Activated CD8-positive, alpha-beta T cell treated with anti-CD3 and anti-CD28 coated beads for 36 hours (primary cell): ENCODE data around the gene LRAT. TPM values are rescaled to one million over a fixed set of nuclear protein-coding genes. Genes with fewer than 3 reads are reported as not detected.

Experiments used
- ATAC-seq: fragments of 200-7000 bp; cut with Tn5 transposase; one replicate; pipeline ENCODE4 v1.10.0; 2021; ENCODE audit warnings: mild to moderate bottlenecking, moderate library complexity
- CTCF ChIA-PET: fragments of 350-600 bp; sonication (Branson Sonifier 250); formaldehyde crosslinking; loops from one replicate; lab custom pipeline; 2021; ENCODE audit warnings: antibody characterized with exemption; lab: Charles Lee
- POLR2A ChIA-PET: fragments of 350-600 bp; sonication (Branson Sonifier 250); formaldehyde crosslinking; loops from one replicate; lab custom pipeline; 2021; ENCODE audit warnings: antibody characterized with exemption; lab: Charles Lee
- DNase-seq: peaks from one replicate; pipeline ENCODE4 v3.0.0-alpha.2; 2020
- H3K27ac Mint-ChIP-seq: one replicate; pipeline ENCODE4 v1.8.0; 2021; ENCODE audit warnings: mild to moderate bottlenecking, mixed read lengths
- H3K27me3 Mint-ChIP-seq: one replicate; pipeline ENCODE4 v1.8.0; 2021; ENCODE audit warnings: mixed read lengths
- H3K36me3 Mint-ChIP-seq: one replicate; pipeline ENCODE4 v1.8.0; 2021; ENCODE audit warnings: low read depth, mixed read lengths
- H3K4me1 Mint-ChIP-seq: one replicate; pipeline ENCODE4 v1.8.0; 2021; ENCODE audit warnings: low read depth, mixed read lengths
- H3K4me3 Mint-ChIP-seq: one replicate; pipeline ENCODE4 v1.8.0; 2021; ENCODE audit warnings: mild to moderate bottlenecking, moderate library complexity, mixed read lengths
- H3K9me3 Mint-ChIP-seq: one replicate; pipeline ENCODE4 v1.8.0; 2021; ENCODE audit warnings: mixed read lengths
- CTCF ChIP-seq: fragments of 200-600 bp; IDR thresholded peaks from one replicate; pipeline ENCODE4 v1.8.0; 2022; ENCODE audit warnings: antibody characterized with exemption, mild to moderate bottlenecking
- intact Hi-C: fragments of 100-400 bp; cut with micrococcal nuclease; formaldehyde crosslinking; loops from one replicate; pipeline ENCODE4 v1.10.0; 2022
- total RNA-seq, 2 experiments: library from RNA; stranded (reverse); gene quantifications; one replicate each; pipeline ENCODE4 v1.2.3, GENCODE V29; 2021

Gene LRAT
- total RNA-seq, 2 experiments from 2014 or later: not detected

- no peak overlapping the region for H3K27ac Mint-ChIP-seq
- TF ChIP-seq CTCF: no peak
- no peaks in the 10 kb centered on the region for H3K36me3 Mint-ChIP-seq
- ChIA-PET CTCF (no interaction called here), POLR2A (no interaction called here)
- peaks cover 11% of the 10 kb centered on the region for H3K4me1 Mint-ChIP-seq
- DNase-seq (no peak), ATAC-seq (no peak)
- H3K9me3 Mint-ChIP-seq: no peaks in the 10 kb centered on the region
- peaks cover 43% of the 10 kb centered on the region for H3K27me3 Mint-ChIP-seq
- intact Hi-C loops: no loop called here
- no peak overlapping the region for H3K4me3 Mint-ChIP-seq
Observed at GRCh38 chr4:154739111-154739510, 4.7 kb upstream of the LRAT start.

GRCh38 chr4:154740462-154740861 is 3.3 kb upstream of the LRAT start:
- H3K27me3 Mint-ChIP-seq: peaks cover 52% of the 10 kb centered on the region
- POLR2A ChIA-PET: no interaction called here

GRCh38 chr4:154741131-154741665 is 2.6 kb upstream of the LRAT start:
- CTCF ChIA-PET: no interaction called here

More at GRCh38 chr4:154740462-154740861, 3.3 kb upstream of the LRAT start:
- no peak overlapping the region for H3K27ac Mint-ChIP-seq
- H3K4me1 Mint-ChIP-seq: peaks cover 11% of the 10 kb centered on the region
- no peaks in the 10 kb centered on the region for H3K9me3 Mint-ChIP-seq
- intact Hi-C loops: no loop called here
- no peak for DNase-seq
- CTCF ChIA-PET: no interaction called here
- no peak for TF ChIP-seq CTCF
- no peak for ATAC-seq
- H3K4me3 Mint-ChIP-seq: no peak overlapping the region
- no peaks in the 10 kb centered on the region for H3K36me3 Mint-ChIP-seq

GRCh38 chr4:154741922-154742850 is 1.6 kb upstream of the LRAT start:
- no peaks in the 10 kb centered on the region for H3K36me3 Mint-ChIP-seq
- ChIA-PET POLR2A (no interaction called here), CTCF (no interaction called here)
- peaks cover 55% of the 10 kb centered on the region for H3K27me3 Mint-ChIP-seq
- DNase-seq: peak; percentile 7
- intact Hi-C loops: no loop called here
- H3K4me1 Mint-ChIP-seq: peaks cover 11% of the 10 kb centered on the region
- H3K27ac Mint-ChIP-seq: no peak overlapping the region
- no peak for ATAC-seq
- H3K9me3 Mint-ChIP-seq: no peaks in the 10 kb centered on the region
- H3K4me3 Mint-ChIP-seq: no peak overlapping the region
- no peak for TF ChIP-seq CTCF

More at GRCh38 chr4:154741131-154741665, 2.6 kb upstream of the LRAT start:
- no peak for DNase-seq
- POLR2A ChIA-PET: no interaction called here
- H3K4me1 Mint-ChIP-seq: peaks cover 11% of the 10 kb centered on the region
- no peaks in the 10 kb centered on the region for H3K36me3 Mint-ChIP-seq
- intact Hi-C loops: no loop called here
- H3K4me3 Mint-ChIP-seq: no peak overlapping the region
- no peak overlapping the region for H3K27ac Mint-ChIP-seq
- ATAC-seq: no peak
- TF ChIP-seq CTCF: no peak
- no peaks in the 10 kb centered on the region for H3K9me3 Mint-ChIP-seq
- H3K27me3 Mint-ChIP-seq: peaks cover 53% of the 10 kb centered on the region
